K562 (cell line): ENCODE data around the gene CLEC17A.

Source experiments
- CTCF ChIP-seq, 3 experiments: IDR thresholded peaks in 2 of 3; conservative IDR thresholded peaks in 1 of 3; 2 replicates each; pipeline ENCODE4 v1.5.1; 2011 to 2012; ENCODE audit warnings: low read length in 3 of 3, mild to moderate bottlenecking in 3 of 3, control low read depth in 2 of 3, improper control_type of control experiment in 1 of 3, inconsistent platforms in 1 of 3, low read depth in 1 of 3, mixed read lengths in 1 of 3, moderate library complexity in 1 of 3; ENCODE audit not compliant: insufficient read depth in 2 of 3
- FOXJ2 ChIP-seq: fragments of 200-800 bp; sonication (Bioruptor generic); IDR thresholded peaks from 2 replicates; pipeline ENCODE4 v1.6.1; 2016; ENCODE audit warnings: missing genetic modification characterization, missing compliant biosample characterization
- JUNB ChIP-seq: fragments of 450-650 bp; formaldehyde crosslinking; conservative IDR thresholded peaks from 2 replicates; pipeline ENCODE4 v1.4.0; 2020; ENCODE audit warnings: mild to moderate bottlenecking
- POLR2AphosphoS2 ChIP-seq: IDR thresholded peaks from 2 replicates; pipeline ENCODE4 v1.6.1; 2012; ENCODE audit warnings: low read length, improper control_type of control experiment
- SRF ChIP-seq, 2 experiments: fragments of 250-450, 450-650 bp in 1 of 2; sonication (Bioruptor Pico) in 1 of 2; sonication (generic) in 1 of 2; formaldehyde crosslinking; IDR thresholded peaks; 2 replicates each; pipeline versions ENCODE4 v1.5.0 to v1.5.1; 2020 to 2022; ENCODE audit warnings: mild to moderate bottlenecking in 1 of 2, missing genetic modification reagents in 1 of 2

- no peak for TF ChIP-seq CTCF (IDR thresholded peaks at IDR 0.05 in 2 of 3, conservative IDR thresholded peaks at IDR 0.05 in 1 of 3; ENCODE audit: insufficient read depth in 2 of 3, low read depth in 1 of 3, low read length in 3 of 3)
- no peak for TF ChIP-seq SRF (CRISPR knock-in tag; IDR thresholded peaks at IDR 0.05)
- no peak for TF ChIP-seq POLR2AphosphoS2
- TF ChIP-seq FOXJ2 (tag) = no peak
- TF ChIP-seq JUNB (CRISPR knock-in tag) = no peak
Observed at GRCh38 chr19:14616407-14616806, 33.5 kb downstream of the CLEC17A start.
